B cell (primary cell): ENCODE results near the gene TSC22D4. TPM values are rescaled to one million over a fixed set of nuclear protein-coding genes. Genes with fewer than 3 reads are reported as not detected.

Experiments used
- ATAC-seq: fragments of 200-7000 bp; cut with Tn5 transposase; one replicate; pipeline ENCODE4 v1.10.0; 2021; ENCODE audit warnings: low read depth, mild to moderate bottlenecking, moderate number of reproducible peaks, moderate library complexity
- CTCF ChIA-PET: fragments of 350-600 bp; sonication (Branson Sonifier 250); formaldehyde crosslinking; loops from one replicate; lab custom pipeline; 2021; ENCODE audit warnings: antibody characterized with exemption, inconsistent platforms; lab: Charles Lee
- POLR2A ChIA-PET: fragments of 350-600 bp; sonication (Branson Sonifier 250); formaldehyde crosslinking; loops from one replicate; lab custom pipeline; 2021; ENCODE audit warnings: antibody characterized with exemption; lab: Charles Lee
- DNase-seq: peaks from one replicate; pipeline ENCODE4 v3.0.0; 2013
- H2AFZ ChIP-seq: 2 replicates; pipeline ENCODE4 v1.6.1; 2012; ENCODE audit warnings: mild to moderate bottlenecking, low read depth, low read length; ENCODE audit not compliant: insufficient read depth, poor library complexity, severe bottlenecking
- H3K27ac ChIP-seq, 2 donors: 1 replicate in 1 of 2; 2 replicates in 1 of 2; pipeline ENCODE4 v1.5.1; 2012 to 2013; ENCODE audit warnings: low read length in 2 of 2, mild to moderate bottlenecking in 2 of 2, moderate library complexity in 1 of 2
- H3K27me3 ChIP-seq, 4 experiments: fragments of 200-600 bp in 1 of 4; sonication (generic) in 1 of 4; replicated peaks in 1 of 4; 1 replicate in 2 of 4; 2 replicates in 2 of 4; pipeline versions ENCODE4 v1.6.1 to v1.7.0; 2013 to 2016; ENCODE audit warnings: low read length in 3 of 4, mild to moderate bottlenecking in 2 of 4, mixed read lengths in 1 of 4, moderate library complexity in 1 of 4; ENCODE audit not compliant: insufficient read depth in 4 of 4, control insufficient read depth in 3 of 4; ENCODE audit errors: control extremely low read depth in 1 of 4
- H3K36me3 ChIP-seq, 2 experiments: replicated peaks in 1 of 2; 1 replicate in 1 of 2; 2 replicates in 1 of 2; pipeline versions ENCODE4 v1.6.1 to v1.7.1; 2013; ENCODE audit warnings: low read length in 1 of 2; ENCODE audit not compliant: insufficient read depth in 2 of 2, control insufficient read depth in 1 of 2; ENCODE audit errors: control extremely low read depth in 1 of 2, extremely low read depth in 1 of 2
- H3K4me1 ChIP-seq, 2 donors: fragments of 200-600 bp in 1 of 2; sonication (generic) in 1 of 2; 1 replicate in 1 of 2; 2 replicates in 1 of 2; pipeline versions ENCODE4 v1.5.1 to v1.6.1; 2013 to 2017; ENCODE audit warnings: low read length in 2 of 2; ENCODE audit not compliant: control insufficient read depth in 2 of 2, insufficient read depth in 2 of 2
- H3K4me2 ChIP-seq: replicated peaks from 2 replicates; pipeline ENCODE3; 2012; ENCODE audit warnings: mild to moderate bottlenecking, low read depth, low read length; ENCODE audit not compliant: poor library complexity, severe bottlenecking
- H3K4me3 ChIP-seq, 5 experiments: fragments of 200-600 bp in 1 of 5; sonication (generic) in 1 of 5; 1 replicate in 3 of 5; 2 replicates in 2 of 5; pipeline versions ENCODE4 v1.5.1 to v1.7.0; 2011 to 2016; ENCODE audit warnings: low read length in 4 of 5, mild to moderate bottlenecking in 4 of 5, low read depth in 2 of 5, control low read depth in 1 of 5, moderate library complexity in 1 of 5; ENCODE audit not compliant: insufficient read depth in 1 of 5; ENCODE audit errors: control extremely low read depth in 1 of 5, extremely low read depth in 1 of 5
- H3K79me2 ChIP-seq: fragments of 200-600 bp; sonication (generic); one replicate; pipeline ENCODE4 v1.6.0; 2016; ENCODE audit warnings: low read length; ENCODE audit not compliant: control insufficient read depth, insufficient read depth
- H3K9ac ChIP-seq: fragments of 200-600 bp; sonication (generic); 2 replicates; pipeline ENCODE4 v1.6.1; 2017; ENCODE audit warnings: mild to moderate bottlenecking, low read length, moderate library complexity
- H3K9me3 ChIP-seq, 3 donors: one replicate each; pipeline versions ENCODE4 v1.6.1 to v1.7.1; 2013; ENCODE audit warnings: low read length in 2 of 3; ENCODE audit not compliant: control insufficient read depth in 2 of 3, insufficient read depth in 1 of 3; ENCODE audit errors: control extremely low read depth in 1 of 3
- H4K20me1 ChIP-seq: 2 replicates; pipeline ENCODE4 v1.6.0; 2012; ENCODE audit warnings: mild to moderate bottlenecking, low read length; ENCODE audit not compliant: insufficient read depth, control insufficient read depth, poor library complexity, severe bottlenecking
- H3K27ac Mint-ChIP-seq: one replicate; pipeline ENCODE4 v1.8.0; 2021; ENCODE audit warnings: mixed read lengths
- H3K27me3 Mint-ChIP-seq: one replicate; pipeline ENCODE4 v1.8.0; 2021; ENCODE audit warnings: mixed read lengths
- H3K4me1 Mint-ChIP-seq: one replicate; pipeline ENCODE4 v1.8.0; 2021; ENCODE audit warnings: mixed read lengths
- H3K4me3 Mint-ChIP-seq: one replicate; pipeline ENCODE4 v1.8.0; 2021; ENCODE audit warnings: mixed read lengths
- H3K9me3 Mint-ChIP-seq: one replicate; pipeline ENCODE4 v1.8.0; 2022; ENCODE audit warnings: mixed read lengths; ENCODE audit not compliant: insufficient read depth
- EZH2 ChIP-seq: IDR thresholded peaks from 2 replicates; pipeline ENCODE4 v1.6.1; 2012; ENCODE audit warnings: borderline replicate concordance, low read depth, mild to moderate bottlenecking, moderate library complexity, low read length; ENCODE audit not compliant: insufficient read depth, poor library complexity, severe bottlenecking
- WGBS: methylation state at CpG from one replicate; pipeline ENCODE4 v1.1.5; 2013; ENCODE audit warnings: missing lambda C conversion rate; ENCODE audit not compliant: insufficient coverage; 5-methylcytosine and 5-hydroxymethylcytosine counted together
- intact Hi-C: fragments of 100-400 bp; cut with micrococcal nuclease; formaldehyde crosslinking; loops from one replicate; pipeline ENCODE4 v1.10.0; 2022
- polyA plus RNA-seq: library from polyadenylated mRNA; depleted of rRNA; stranded (reverse); fragments of >200 nt; gene quantifications from 2 replicates; pipeline ENCODE4 v1.2.3, GENCODE V29; 2012
- total RNA-seq, 2 donors: library from RNA; stranded (reverse); fragments of 120-200 nt in 1 of 2; gene quantifications; 1 replicate in 1 of 2; 2 replicates in 1 of 2; pipeline versions ENCODE4 v1.2.3 to v1.2.4, GENCODE V29; 2013 to 2022
- TF ChIP-seq, protein P1 (sequence below): fragments of 200-600 bp; IDR thresholded peaks from one replicate; pipeline ENCODE4 v1.8.0; 2022; ENCODE audit warnings: antibody characterized with exemption, mild to moderate bottlenecking

Gene TSC22D4
- total and polyA plus RNA-seq, 2 donors (not counting 1 experiment from before 2014, with no cell fraction given): 80.2 to 92.8 TPM

DNA sequence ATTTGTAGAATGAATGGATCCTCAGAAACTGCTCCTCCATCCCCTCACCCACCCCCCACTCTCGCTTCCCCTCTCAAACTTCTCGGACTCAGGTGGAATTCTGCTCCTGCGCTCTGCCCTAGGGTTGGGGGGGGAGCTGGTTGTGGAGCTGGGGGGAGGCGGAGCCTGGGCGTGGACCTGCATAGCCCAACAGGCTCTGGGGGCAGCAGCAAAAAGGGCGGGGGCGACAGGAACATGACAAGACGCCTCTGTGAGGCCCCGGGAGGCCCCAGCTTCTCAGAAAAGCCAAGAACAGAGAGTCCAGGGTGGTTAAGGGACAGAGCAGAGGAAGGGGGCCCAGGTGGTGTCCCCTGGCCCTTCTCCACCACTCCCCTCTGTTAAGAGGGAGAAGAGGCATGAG is 3.5 kb downstream of the TSC22D4 start:
- H3K9ac ChIP-seq: peak overlapping the region; percentile 96
- peaks cover 50% of the 10 kb centered on the region for H3K79me2 ChIP-seq
- no peak for DNase-seq
- no peak overlapping the region for H2AFZ ChIP-seq
- Mint-ChIP-seq H3K27ac (peak overlapping the region; percentile 85), H3K9me3 (no peaks in the 10 kb centered on the region), H3K27me3 (no peaks in the 10 kb centered on the region), H3K4me3 (peak overlapping the region; percentile 97), H3K4me1 (peaks cover 46% of the 10 kb centered on the region)
- peak overlapping the region; percentile 97 for H3K4me2 ChIP-seq
- WGBS: 38% methylated on average over 3 of the region's 9 CpGs
- TF ChIP-seq, protein P1, sequence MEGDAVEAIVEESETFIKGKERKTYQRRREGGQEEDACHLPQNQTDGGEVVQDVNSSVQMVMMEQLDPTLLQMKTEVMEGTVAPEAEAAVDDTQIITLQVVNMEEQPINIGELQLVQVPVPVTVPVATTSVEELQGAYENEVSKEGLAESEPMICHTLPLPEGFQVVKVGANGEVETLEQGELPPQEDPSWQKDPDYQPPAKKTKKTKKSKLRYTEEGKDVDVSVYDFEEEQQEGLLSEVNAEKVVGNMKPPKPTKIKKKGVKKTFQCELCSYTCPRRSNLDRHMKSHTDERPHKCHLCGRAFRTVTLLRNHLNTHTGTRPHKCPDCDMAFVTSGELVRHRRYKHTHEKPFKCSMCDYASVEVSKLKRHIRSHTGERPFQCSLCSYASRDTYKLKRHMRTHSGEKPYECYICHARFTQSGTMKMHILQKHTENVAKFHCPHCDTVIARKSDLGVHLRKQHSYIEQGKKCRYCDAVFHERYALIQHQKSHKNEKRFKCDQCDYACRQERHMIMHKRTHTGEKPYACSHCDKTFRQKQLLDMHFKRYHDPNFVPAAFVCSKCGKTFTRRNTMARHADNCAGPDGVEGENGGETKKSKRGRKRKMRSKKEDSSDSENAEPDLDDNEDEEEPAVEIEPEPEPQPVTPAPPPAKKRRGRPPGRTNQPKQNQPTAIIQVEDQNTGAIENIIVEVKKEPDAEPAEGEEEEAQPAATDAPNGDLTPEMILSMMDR: no peak
- TF ChIP-seq EZH2: no peak
- no peaks in the 10 kb centered on the region for H3K27me3 ChIP-seq
- H3K9me3 ChIP-seq: no peaks in the 10 kb centered on the region
- H3K27ac ChIP-seq: peak overlapping the region in 1 of 2 donors; percentile 89
- intact Hi-C loops: loop anchor here (5.0 to 10.0 kb wide), 2 partner anchors 229 to 377 kb away; partner anchors contain the start of genes POP7 and SLC12A9
- peaks cover 34 to 55% of the 10 kb centered on the region in 2 donors for H3K4me1 ChIP-seq
- CTCF ChIA-PET: interaction anchor here (0.9 to 4.2 kb wide), 4 partner anchors 84 to 217 kb away, joined by 4 to 18 read pairs (median 6); partner anchors contain the start of genes FBXO24 and LRCH4
- no peak for ATAC-seq
- peaks cover 50% of the 10 kb centered on the region for H4K20me1 ChIP-seq
- POLR2A ChIA-PET: interaction anchor here (1.2 kb wide), 1 partner anchor 11 kb away, joined by 7 read pairs; no protein-coding TSS in a partner anchor
- H3K4me3 ChIP-seq: no peak overlapping the region
- H3K36me3 ChIP-seq: peaks cover 1 to 31% of the 10 kb centered on the region in 2 experiments

DNA sequence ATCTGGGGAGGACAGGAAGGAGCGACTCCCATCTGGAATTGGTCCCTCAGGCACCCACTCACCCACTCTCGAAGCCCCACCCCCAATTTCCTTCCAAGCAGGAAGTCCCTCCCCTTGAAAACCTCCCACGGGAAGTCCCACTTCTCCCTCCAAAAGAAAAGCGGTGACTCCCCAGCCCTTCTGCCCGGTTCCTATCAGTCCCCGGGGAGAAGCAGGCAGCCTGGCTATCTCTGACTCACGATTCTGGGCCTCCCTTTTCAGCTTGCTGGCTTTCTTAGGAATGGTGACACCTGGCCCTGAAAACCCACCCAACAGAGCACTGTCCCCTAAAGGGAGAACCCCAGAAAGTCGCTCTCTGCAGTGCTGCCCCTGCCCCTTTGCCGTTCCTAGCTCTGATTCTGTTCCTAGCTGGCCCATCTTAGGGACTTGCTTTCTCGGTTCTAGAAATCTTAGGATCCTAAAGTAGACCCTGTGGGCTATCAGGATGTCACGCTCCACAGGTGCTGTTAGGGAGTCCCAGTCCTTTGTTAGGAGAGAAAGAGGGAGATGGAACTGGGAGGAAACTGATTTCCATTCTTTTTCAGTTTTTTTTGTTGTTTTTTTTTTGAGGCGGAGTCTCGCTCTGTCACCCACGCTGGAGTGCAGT is 6.0 kb downstream of the TSC22D4 start:
- ChIA-PET POLR2A (interaction anchor here (0.7 to 1.0 kb wide), 2 partner anchors 37 to 249 kb away, joined by 3 to 7 read pairs; partner anchors contain the start of gene PPP1R35), CTCF (interaction anchor here (1.1 to 4.2 kb wide), 3 partner anchors 10 to 87 kb away, joined by 3 to 18 read pairs (median 3); no protein-coding TSS in a partner anchor)
- Histone ChIP-seq H3K4me1 (peaks cover 32 to 52% of the 10 kb centered on the region in 2 donors), H4K20me1 (peaks cover 72% of the 10 kb centered on the region), H3K4me2 (peak overlapping the region; percentile 34), H2AFZ (no peak overlapping the region), H3K27ac (peak overlapping the region; percentile 41 to 71), H3K9ac (no peak overlapping the region), H3K4me3 (no peak overlapping the region), H3K36me3 (peaks cover 1 to 39% of the 10 kb centered on the region in 2 experiments), H3K9me3 (no peaks in the 10 kb centered on the region), H3K27me3 (no peaks in the 10 kb centered on the region), H3K79me2 (peaks cover 43% of the 10 kb centered on the region)
- ATAC-seq (peak; percentile 26), DNase-seq (peak; percentile 36)
- Mint-ChIP-seq H3K4me1 (peaks cover 49% of the 10 kb centered on the region), H3K27ac (peak overlapping the region; percentile 76), H3K9me3 (no peaks in the 10 kb centered on the region), H3K27me3 (no peaks in the 10 kb centered on the region), H3K4me3 (no peak overlapping the region)
- intact Hi-C loops: loop anchor here (10.0 kb wide), 1 partner anchor 232 kb away; the partner anchor contains the start of gene POP7
- no peak for TF ChIP-seq EZH2
- TF ChIP-seq, protein P1: no peak
- WGBS: 47% methylated on average over 13 of the region's 14 CpGs
